Aorta (tissue), 5 donors: ENCODE results near the gene METTL8. TPM values are rescaled to one million over a fixed set of nuclear protein-coding genes. Genes with fewer than 3 reads are reported as not detected.
"Not testable (repeated sequence)": the region's sequence is repeated elsewhere in the genome, so short reads cannot be mapped to it uniquely, and the experiment has no call there.

ENCODE experiments used
- ATAC-seq: fragments of 200-7000 bp; cut with Tn5 transposase; one replicate; pipeline ENCODE4 v1.9.1; 2022; ENCODE audit warnings: moderate library complexity; ENCODE audit not compliant: low FRiP score
- DNase-seq, 2 donors: peaks; one replicate each; pipeline ENCODE4 v3.0.0-alpha.2; 2020
- H3K27ac ChIP-seq, 2 donors: one replicate each; pipeline ENCODE4 v1.5.1; 2013; ENCODE audit warnings: low read length in 2 of 2, mild to moderate bottlenecking in 2 of 2, moderate library complexity in 2 of 2, control low read depth in 1 of 2, inconsistent platforms in 1 of 2, low read depth in 1 of 2
- H3K27me3 ChIP-seq, 2 donors: one replicate each; pipeline ENCODE4 v1.6.1; 2013; ENCODE audit warnings: control low read depth in 1 of 2, low read length in 1 of 2, mild to moderate bottlenecking in 1 of 2, moderate library complexity in 1 of 2; ENCODE audit not compliant: insufficient read depth in 2 of 2, control insufficient read depth in 1 of 2
- H3K36me3 ChIP-seq, 2 donors: one replicate each; pipeline ENCODE4 v1.6.1; 2013; ENCODE audit warnings: control low read depth in 1 of 2, low read length in 1 of 2, mild to moderate bottlenecking in 1 of 2; ENCODE audit not compliant: insufficient read depth in 2 of 2, control insufficient read depth in 1 of 2
- H3K4me1 ChIP-seq, 2 donors: one replicate each; pipeline ENCODE4 v1.6.1; 2013; ENCODE audit warnings: low read length in 2 of 2, control low read depth in 1 of 2, mild to moderate bottlenecking in 1 of 2, moderate library complexity in 1 of 2; ENCODE audit not compliant: insufficient read depth in 2 of 2, control insufficient read depth in 1 of 2
- H3K4me3 ChIP-seq, 2 donors: one replicate each; pipeline ENCODE4 v1.5.1; 2013; ENCODE audit warnings: low read length in 2 of 2, control low read depth in 1 of 2, mild to moderate bottlenecking in 1 of 2
- H3K9me3 ChIP-seq: one replicate; pipeline ENCODE4 v1.6.1; 2013; ENCODE audit warnings: mild to moderate bottlenecking, low read length; ENCODE audit not compliant: control insufficient read depth
- WGBS, 2 donors: extraction: QIAGEN DNeasy Blood & Tissue Kit; methylation state at CpG; one replicate each; pipeline ENCODE4 v1.1.7; 2013; 5-methylcytosine and 5-hydroxymethylcytosine counted together
- intact Hi-C, 2 donors: fragments of 100-400 bp; cut with DNase I; formaldehyde crosslinking; loops; one replicate each; pipeline versions ENCODE4 v1.14.2 to v1.15.0; 2022
- polyA plus RNA-seq, 2 donors: library from polyadenylated mRNA; stranded (reverse); fragments of 200-250 nt; gene quantifications; one replicate each; pipeline ENCODE4 v1.2.3, GENCODE V29; 2013
- total RNA-seq, 2 donors: library from RNA; stranded (reverse); fragmentation: NEBNext Ultra II Directional; extraction: Animal tissue kit (Norgen Biotek cat#: 25700); gene quantifications; one replicate each; pipeline ENCODE4 v1.2.1, GENCODE V29; 2021
- donor health status: healthy with polysubstance abuse.
- donor health status: Bipolar disorder and iron deficiency.
- donor health status: DM: no; HTN: no; CAD: no.
- donor health status: DM: no; HTN: no; CAD: no.
- donor health status: DM: yes; HTN: yes; CAD: no.

The METTL8 gene
- total and polyA plus RNA-seq, 4 donors = 7.7 to 26.2 (median 13.3) TPM

- Histone ChIP-seq H3K27ac (no peak overlapping the region), H3K27me3 (no peaks in the 10 kb centered on the region), H3K4me3 (no peak overlapping the region), H3K4me1 (no peaks in the 10 kb centered on the region), H3K36me3 (no peaks in the 10 kb centered on the region), H3K9me3 (no peaks in the 10 kb centered on the region)
- DNase-seq (peak; percentile 90 to 92), ATAC-seq (peak; percentile 95)
- intact Hi-C loops = loop anchor here (1.0 to 10.0 kb wide), 4 partner anchors 251 to 489 kb away; partner anchors contain the start of genes GORASP2 (in 1 of the 2) and TLK1 (in 1 of the 2)
- 31 to 35% methylated on average over 7 of the region's 7 CpGs for WGBS, 2 donors
Observed at GRCh38 chr2:171416009-171416926, 17.5 kb downstream of the METTL8 start.

- not testable (repeated sequence) for H3K9me3 ChIP-seq, H3K4me3 ChIP-seq, DNase-seq, H3K36me3 ChIP-seq, ATAC-seq, H3K4me1 ChIP-seq, H3K27ac ChIP-seq, H3K27me3 ChIP-seq
- 90 to 93% methylated on average over 4 of the region's 4 CpGs for WGBS, 2 donors
- intact Hi-C loops = loop anchor here (5.0 to 10.0 kb wide), 2 partner anchors 250 to 487 kb away; partner anchors contain the start of genes GORASP2 (in 1 of the 2) and TLK1 (in 1 of the 2)
Observed at GRCh38 chr2:171414645-171415044, 19.1 kb downstream of the METTL8 start.

- Histone ChIP-seq H3K36me3 (no peaks in the 10 kb centered on the region), H3K4me1 (no peaks in the 10 kb centered on the region), H3K27ac (no peak overlapping the region), H3K27me3 (no peaks in the 10 kb centered on the region), H3K9me3 (no peaks in the 10 kb centered on the region), H3K4me3 (no peak overlapping the region)
- DNase-seq (no peak), ATAC-seq (no peak)
- intact Hi-C loops = loop anchor here in 1 of 2 donors (10.0 kb wide), 1 partner anchor 248 kb away; the partner anchor contains the start of gene TLK1
- WGBS, 2 donors = 50 to 53% methylated on average over 2 of the region's 2 CpGs
Observed at GRCh38 chr2:171412571-171413175, 21.1 kb downstream of the METTL8 start.

DNA sequence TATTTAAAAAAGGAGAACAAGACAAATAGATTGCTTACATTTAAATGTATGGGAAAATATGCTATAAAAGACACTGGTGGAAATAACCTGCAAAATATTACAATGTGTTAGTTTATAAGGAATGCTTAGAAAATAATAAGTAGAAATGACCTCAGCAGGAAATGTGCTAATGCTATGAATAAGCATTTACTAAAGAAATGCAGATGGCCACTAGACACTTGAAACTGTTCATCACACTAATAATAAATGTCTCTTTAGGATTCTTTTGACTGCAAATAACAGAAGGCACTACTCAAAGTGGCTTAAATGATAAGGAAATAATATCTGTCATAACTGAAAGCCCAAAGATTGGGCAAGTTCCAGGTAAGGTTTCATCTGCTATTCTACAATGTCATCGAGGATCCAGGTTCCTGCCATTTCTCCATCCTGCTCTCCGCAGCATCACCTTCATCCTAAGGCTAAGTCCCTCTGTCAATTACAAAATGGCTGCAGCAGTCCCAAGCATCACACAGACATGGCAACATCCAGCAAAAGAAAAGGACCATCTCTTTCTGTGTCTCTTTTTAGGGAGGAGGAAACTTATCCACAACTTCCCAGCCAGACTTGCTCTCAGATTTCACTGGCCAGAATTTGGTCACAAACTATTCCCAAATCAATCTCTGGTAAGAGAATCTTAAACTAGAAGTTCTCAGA is 21.9 kb downstream of the METTL8 start:
- no peaks in the 10 kb centered on the region for H3K9me3 ChIP-seq
- H3K4me3 ChIP-seq = no peak overlapping the region
- WGBS, 2 donors = 98% methylated on average over 2 of the region's 2 CpGs
- ATAC-seq (no peak), DNase-seq (no peak)
- H3K27ac ChIP-seq = no peak overlapping the region
- H3K27me3 ChIP-seq = no peaks in the 10 kb centered on the region
- no peaks in the 10 kb centered on the region for H3K36me3 ChIP-seq
- H3K4me1 ChIP-seq = no peaks in the 10 kb centered on the region
- intact Hi-C loops = loop anchor here in 1 of 2 donors (10.0 kb wide), 1 partner anchor 247 kb away; the partner anchor contains the start of gene TLK1

DNA sequence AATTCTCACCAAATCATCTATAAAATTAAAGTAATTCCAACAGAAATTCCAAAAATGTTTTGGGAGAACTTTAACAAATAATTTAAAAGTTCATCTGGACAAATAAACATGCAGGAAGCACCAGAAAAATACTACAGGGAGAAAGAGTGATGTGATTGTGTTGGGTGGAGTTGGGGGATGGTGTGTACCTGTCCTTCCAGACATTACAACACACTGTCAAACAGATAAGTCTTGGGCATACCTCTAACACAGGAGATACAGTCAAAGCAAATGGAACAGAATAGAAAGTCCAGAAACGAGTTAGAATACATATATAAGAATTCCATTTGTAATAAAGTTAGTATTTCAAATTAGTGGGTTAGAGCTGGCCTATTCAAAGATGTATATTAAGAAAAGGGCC is 22.6 kb downstream of the METTL8 start:
- 78 to 89% methylated on average over 1 of the region's 1 CpG for WGBS, 2 donors
- Histone ChIP-seq H3K4me3 (no peak overlapping the region), H3K4me1 (no peaks in the 10 kb centered on the region), H3K27ac (no peak overlapping the region), H3K36me3 (no peaks in the 10 kb centered on the region), H3K27me3 (no peaks in the 10 kb centered on the region), H3K9me3 (no peaks in the 10 kb centered on the region)
- ATAC-seq = no peak
- intact Hi-C loops = loop anchor here in 1 of 2 donors (10.0 kb wide), 1 partner anchor 246 kb away; the partner anchor contains the start of gene TLK1
- no peak for DNase-seq

- no peaks in the 10 kb centered on the region for H3K27me3 ChIP-seq
- no peak overlapping the region for H3K4me3 ChIP-seq
- H3K4me1 ChIP-seq = no peaks in the 10 kb centered on the region
- intact Hi-C loops = loop anchor here in 1 of 2 donors (10.0 kb wide), 1 partner anchor 246 kb away; the partner anchor contains the start of gene TLK1
- no peaks in the 10 kb centered on the region for H3K36me3 ChIP-seq
- no peaks in the 10 kb centered on the region for H3K9me3 ChIP-seq
- DNase-seq (no peak), ATAC-seq (no peak)
- H3K27ac ChIP-seq = no peak overlapping the region
Observed at GRCh38 chr2:171410624-171411023, 23.2 kb downstream of the METTL8 start.

GRCh38 chr2:171410101-171410500 is 23.7 kb downstream of the METTL8 start:
- Histone ChIP-seq H3K36me3 (no peaks in the 10 kb centered on the region), H3K4me3 (no peak overlapping the region), H3K9me3 (no peaks in the 10 kb centered on the region), H3K27me3 (no peaks in the 10 kb centered on the region), H3K27ac (no peak overlapping the region), H3K4me1 (no peaks in the 10 kb centered on the region)
- WGBS, 2 donors = 44 to 50% methylated on average over 4 of the region's 4 CpGs
- no peak for ATAC-seq
- no peak for DNase-seq
- intact Hi-C loops = loop anchor here in 1 of 2 donors (10.0 kb wide), 1 partner anchor 245 kb away; the partner anchor contains the start of gene TLK1

DNA sequence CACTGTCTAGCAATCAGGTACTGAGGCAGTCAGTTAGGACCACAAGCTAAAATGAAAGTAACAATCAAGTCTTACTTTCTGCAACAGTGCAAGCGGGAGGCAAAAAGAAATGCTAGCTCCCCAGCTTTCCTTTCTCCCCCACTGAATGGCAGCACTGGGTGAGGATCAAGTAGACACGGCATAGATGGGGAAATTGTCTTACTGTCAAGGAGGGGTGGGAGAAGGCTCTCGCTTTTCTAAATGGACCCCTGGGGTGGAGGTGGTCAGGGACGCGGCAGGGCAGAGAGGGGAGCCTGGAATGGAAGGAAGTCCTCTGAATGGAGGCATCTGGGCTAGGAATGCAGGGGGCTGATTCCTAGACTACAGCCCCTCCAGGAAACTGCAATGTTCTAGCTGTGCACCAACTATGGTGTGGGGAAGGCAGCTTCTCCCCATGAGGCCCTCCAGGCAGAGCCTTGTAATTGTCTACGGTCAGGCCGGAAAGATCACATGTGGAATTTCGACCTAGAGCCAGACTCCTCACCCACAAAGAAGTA is 24.3 kb downstream of the METTL8 start:
- intact Hi-C loops = no loop called here
- no peak for ATAC-seq
- no peaks in the 10 kb centered on the region for H3K36me3 ChIP-seq
- 60 to 63% methylated on average over 8 of the region's 8 CpGs for WGBS, 2 donors
- no peak overlapping the region for H3K4me3 ChIP-seq
- H3K9me3 ChIP-seq = no peaks in the 10 kb centered on the region
- no peaks in the 10 kb centered on the region for H3K4me1 ChIP-seq
- H3K27me3 ChIP-seq = no peaks in the 10 kb centered on the region
- no peak for DNase-seq
- no peak overlapping the region for H3K27ac ChIP-seq
